IMR-90 (cell line): ENCODE data around the gene WDR81. TPM values are rescaled to one million over a fixed set of nuclear protein-coding genes. Genes with fewer than 3 reads are reported as not detected.
A peak's percentile ranks its signal among the peaks of the same experiment; 100 is the strongest.

Experiments
- ATAC-seq: fragments of 200-7000 bp; cut with Tn5 transposase; 2 replicates; pipeline ENCODE4 v1.9.1; 2020; ENCODE audit warnings: low read depth, mild to moderate bottlenecking, moderate library complexity
- BruUV-seq: library from RNA; stranded (reverse); fragments of 400-500 nt; replicated peaks from 2 replicates; lab custom pipeline; 2021; lab: Mats Ljungman, UMichigan
- CTCF ChIA-PET: fragments of 300-600 bp; formaldehyde crosslinking; extraction: SDS; loops from one replicate; lab custom pipeline; 2021; ENCODE audit warnings: antibody characterized with exemption; lab: Yijun Ruan, JAX
- POLR2A ChIA-PET: fragments of 300-600 bp; sonication (Branson Sonifier 250); formaldehyde crosslinking; loops from one replicate; lab custom pipeline; 2022; ENCODE audit warnings: antibody characterized with exemption; ENCODE audit not compliant: unreplicated experiment; lab: Charles Lee
- DNase-seq: peaks from one replicate; pipeline ENCODE4 v3.0.0; 2013
- H2AFZ ChIP-seq: replicated peaks from 2 replicates; pipeline ENCODE3; 2013; ENCODE audit warnings: low read length, mild to moderate bottlenecking; ENCODE audit not compliant: poor library complexity
- H2AK5ac ChIP-seq: 2 replicates; pipeline ENCODE4 v1.6.1; 2013; ENCODE audit warnings: low read depth, low read length, inconsistent platforms
- H2AK9ac ChIP-seq: replicated peaks from 2 replicates; pipeline ENCODE3; 2013; ENCODE audit warnings: mild to moderate bottlenecking, low read depth, low read length, moderate library complexity; ENCODE audit not compliant: poor library complexity
- H2BK120ac ChIP-seq: 2 replicates; pipeline ENCODE4 v1.6.1; 2013; ENCODE audit warnings: low read depth, low read length, inconsistent platforms
- H2BK15ac ChIP-seq: 3 replicates; pipeline ENCODE4 v1.6.1; 2013; ENCODE audit warnings: low read depth, low read length, inconsistent platforms
- H2BK20ac ChIP-seq: 2 replicates; pipeline ENCODE4 v1.6.1; 2013; ENCODE audit warnings: low read depth, mild to moderate bottlenecking, inconsistent platforms, low read length, moderate library complexity
- H2BK5ac ChIP-seq: 2 replicates; pipeline ENCODE4 v1.6.1; 2013; ENCODE audit warnings: mild to moderate bottlenecking, low read depth, low read length, inconsistent platforms; ENCODE audit not compliant: poor library complexity, severe bottlenecking
- H3K14ac ChIP-seq: replicated peaks from 2 replicates; pipeline ENCODE4 v1.6.1; 2013; ENCODE audit warnings: low read depth, low read length, inconsistent platforms
- H3K18ac ChIP-seq: 2 replicates; pipeline ENCODE4 v1.6.1; 2013; ENCODE audit warnings: low read depth, low read length, control low read depth
- H3K23ac ChIP-seq: 2 replicates; pipeline ENCODE4 v1.6.1; 2013; ENCODE audit warnings: low read depth, low read length, inconsistent platforms
- H3K27ac ChIP-seq: 2 replicates; pipeline ENCODE4 v1.5.1; 2013; ENCODE audit warnings: mild to moderate bottlenecking, control low read depth, low read length; ENCODE audit not compliant: insufficient read depth
- H3K27me3 ChIP-seq: 2 replicates; pipeline ENCODE4 v1.6.1; 2013; ENCODE audit warnings: low read length; ENCODE audit not compliant: control insufficient read depth, insufficient read depth
- H3K36me3 ChIP-seq: 2 replicates; pipeline ENCODE4 v1.6.1; 2013; ENCODE audit warnings: low read length, mixed read lengths; ENCODE audit not compliant: control insufficient read depth, insufficient read depth
- H3K4ac ChIP-seq: 2 replicates; pipeline ENCODE4 v1.6.1; 2013; ENCODE audit warnings: low read depth, low read length, inconsistent platforms
- H3K4me1 ChIP-seq: 2 replicates; pipeline ENCODE4 v1.6.1; 2013; ENCODE audit warnings: low read length, mixed read lengths; ENCODE audit not compliant: control insufficient read depth, insufficient read depth
- H3K4me2 ChIP-seq: 2 replicates; pipeline ENCODE4 v1.6.1; 2013; ENCODE audit warnings: low read depth, mild to moderate bottlenecking, control low read depth, low read length, moderate library complexity
- H3K4me3 ChIP-seq: 2 replicates; pipeline ENCODE4 v1.5.1; 2013; ENCODE audit warnings: low read depth, mild to moderate bottlenecking, control low read depth, low read length, moderate library complexity; ENCODE audit not compliant: insufficient read depth
- H3K56ac ChIP-seq: 2 replicates; pipeline ENCODE4 v1.6.1; 2013; ENCODE audit warnings: low read length, inconsistent platforms; ENCODE audit not compliant: insufficient read depth; ENCODE audit errors: extremely low read depth
- H3K79me1 ChIP-seq, 2 experiments: 2 replicates each; pipeline ENCODE4 v1.6.1; 2013; ENCODE audit warnings: low read length in 2 of 2, inconsistent platforms in 1 of 2, low read depth in 1 of 2
- H3K9ac ChIP-seq: 2 replicates; pipeline ENCODE4 v1.6.1; 2013; ENCODE audit warnings: low read depth, low read length, control low read depth
- H3K9me1 ChIP-seq: 2 replicates; pipeline ENCODE4 v1.6.1; 2013; ENCODE audit warnings: low read length, inconsistent platforms; ENCODE audit not compliant: insufficient read depth
- H3K9me3 ChIP-seq: 2 replicates; pipeline ENCODE4 v1.6.1; 2013; ENCODE audit warnings: low read length; ENCODE audit not compliant: control insufficient read depth, insufficient read depth
- H4K20me1 ChIP-seq: 2 replicates; pipeline ENCODE4 v1.6.1; 2013; ENCODE audit warnings: low read length, inconsistent platforms; ENCODE audit not compliant: insufficient read depth
- H4K5ac ChIP-seq: 2 replicates; pipeline ENCODE4 v1.6.1; 2013; ENCODE audit warnings: mild to moderate bottlenecking, low read depth, low read length, control low read depth
- H4K8ac ChIP-seq, 2 experiments: 2 replicates each; pipeline ENCODE4 v1.6.1; 2013; ENCODE audit warnings: low read depth in 2 of 2, low read length in 2 of 2, control low read depth in 1 of 2, inconsistent platforms in 1 of 2
- H4K91ac ChIP-seq: 2 replicates; pipeline ENCODE4 v1.6.1; 2013; ENCODE audit warnings: low read depth, low read length, inconsistent platforms; ENCODE audit not compliant: insufficient read depth
- BHLHE40 ChIP-seq: fragments of 150-350 bp; IDR thresholded peaks from 2 replicates; pipeline ENCODE4 v1.6.1; 2016; ENCODE audit warnings: mild to moderate bottlenecking, low read depth, low read length
- CEBPB ChIP-seq: IDR thresholded peaks from 2 replicates; pipeline ENCODE4 v1.6.1; 2012; ENCODE audit warnings: low read depth, low read length, improper control_type of control experiment
- CTCF ChIP-seq: conservative IDR thresholded peaks from 2 replicates; pipeline ENCODE4 v1.5.1; 2012; ENCODE audit warnings: mild to moderate bottlenecking, low read depth, low read length, improper control_type of control experiment
- ELK1 ChIP-seq: fragments of 150-350 bp; IDR thresholded peaks from 2 replicates; pipeline ENCODE4 v1.6.1; 2016; ENCODE audit warnings: low read depth, mild to moderate bottlenecking, low read length, moderate library complexity, borderline replicate concordance
- FOS ChIP-seq: fragments of 150-350 bp; IDR thresholded peaks from 2 replicates; pipeline ENCODE4 v1.6.1; 2016; ENCODE audit warnings: low read depth, low read length
- MAFK ChIP-seq: IDR thresholded peaks from 2 replicates; pipeline ENCODE4 v1.6.1; 2012; ENCODE audit warnings: low read depth, low read length, improper control_type of control experiment
- MAZ ChIP-seq: IDR thresholded peaks from 2 replicates; pipeline ENCODE4 v1.6.1; 2012; ENCODE audit warnings: low read depth, mild to moderate bottlenecking, low read length, improper control_type of control experiment, moderate library complexity, borderline replicate concordance
- MXI1 ChIP-seq: IDR thresholded peaks from 2 replicates; pipeline ENCODE4 v1.6.1; 2012; ENCODE audit warnings: low read depth, mild to moderate bottlenecking, low read length, moderate library complexity, borderline replicate concordance
- NFE2L2 ChIP-seq: fragments of 150-350 bp; IDR thresholded peaks from 2 replicates; pipeline ENCODE4 v1.6.1; 2016; ENCODE audit warnings: low read depth, mild to moderate bottlenecking, low read length
- POLR2A ChIP-seq: IDR thresholded peaks from 2 replicates; pipeline ENCODE4 v1.6.1; 2012; ENCODE audit warnings: mild to moderate bottlenecking, low read depth, low read length
- RAD21 ChIP-seq: IDR thresholded peaks from 2 replicates; pipeline ENCODE4 v1.6.1; 2012; ENCODE audit warnings: low read length, improper control_type of control experiment
- RCOR1 ChIP-seq: IDR thresholded peaks from 2 replicates; pipeline ENCODE4 v1.6.1; 2012; ENCODE audit warnings: mild to moderate bottlenecking, low read length, improper control_type of control experiment; ENCODE audit not compliant: insufficient replicate concordance
- RFX5 ChIP-seq: IDR thresholded peaks from 2 replicates; pipeline ENCODE4 v1.8.0; 2012; ENCODE audit warnings: low read depth, mild to moderate bottlenecking, low read length, moderate library complexity
- SMC3 ChIP-seq: fragments of 150-350 bp; IDR thresholded peaks from 2 replicates; pipeline ENCODE4 v1.6.1; 2016; ENCODE audit warnings: low read depth, mild to moderate bottlenecking, antibody characterized with exemption, low read length, moderate library complexity
- WGBS, 2 experiments: methylation state at CpG; one replicate each; pipeline versions ENCODE4 v1.1.5 to v1.1.7; 2013; ENCODE audit warnings: missing lambda C conversion rate in 2 of 2; ENCODE audit not compliant: insufficient read length in 1 of 2; ENCODE audit errors: extremely low coverage in 2 of 2; 5-methylcytosine and 5-hydroxymethylcytosine counted together
- dilution Hi-C: fragments of 300-500 bp; cut with HindIII; formaldehyde crosslinking; loops from one replicate; pipeline ENCODE4 v1.14.3; 2018; ENCODE audit warnings: low sequenced_read_pairs; ENCODE audit not compliant: unreplicated experiment
- in situ Hi-C: fragments of 300-500 bp; cut with MboI; formaldehyde crosslinking; loops from 3 replicates; pipeline ENCODE4 v1.14.3; 2019; ENCODE audit warnings: low sequenced_read_pairs, inconsistent platforms, mixed read lengths
- intact Hi-C: fragments of 100-400 bp; cut with micrococcal nuclease; formaldehyde crosslinking; loops from 2 replicates; pipeline ENCODE4 v1.10.0; 2022
- polyA plus RNA-seq, 3 experiments: library from polyadenylated mRNA; depleted of rRNA; stranded (reverse); fragments of >200 nt; gene quantifications; 2 replicates each; pipeline ENCODE4 v1.2.3, GENCODE V29; 2012; ENCODE audit warnings: low replicate concordance in 1 of 3
- total RNA-seq: library from RNA; depleted of rRNA; stranded (reverse); fragments of >200 nt; gene quantifications from 2 replicates; pipeline ENCODE4 v1.2.3, GENCODE V29; 2012

Gene WDR81
- total and polyA plus RNA-seq, 2 of the 4 experiments (the other 2 are of a cell fraction) = 3.0 to 8.4 TPM

- Histone ChIP-seq H2BK120ac (no peak overlapping the region), H3K79me1 (peaks cover 0 to 52% of the 10 kb centered on the region in 2 experiments; a peak in 2 of 4 replicates), H3K18ac (no peak overlapping the region), H2BK15ac (no peak overlapping the region), H3K36me3 (peaks cover 41% of the 10 kb centered on the region), H4K91ac (no peak overlapping the region), H2AFZ (no peak overlapping the region), H3K14ac (0 out of 2 replicates have a peak overlapping the region, but pooled peaks have one; percentile 7), H2BK20ac (no peak overlapping the region), H2AK9ac (no peak overlapping the region), H3K23ac (peak overlapping the region; percentile 85), H3K9me1 (peaks cover 12% of the 10 kb centered on the region), H2BK5ac (no peak overlapping the region), H3K4ac (no peak overlapping the region), H2AK5ac (no peak overlapping the region), H3K9me3 (no peaks in the 10 kb centered on the region), H3K4me1 (peaks cover 27% of the 10 kb centered on the region), H3K4me3 (no peak overlapping the region), H3K27me3 (no peaks in the 10 kb centered on the region), H4K5ac (no peak overlapping the region), H3K27ac (peak overlapping the region; percentile 97; the same call in 1 of the 2 replicates), H4K8ac (no peak overlapping the region), H3K56ac (no peak overlapping the region), H3K4me2 (peak overlapping the region; percentile 15; the same call in 1 of the 2 replicates), H4K20me1 (peaks cover 62% of the 10 kb centered on the region), H3K9ac (no peak overlapping the region)
- no TSS peak for BruUV-seq
- no peak for TF ChIP-seq CEBPB
- no peak for TF ChIP-seq FOS
- no peak for TF ChIP-seq RCOR1
- no peak for TF ChIP-seq BHLHE40
- no peak for TF ChIP-seq RAD21
- no peak for TF ChIP-seq NFE2L2
- TF ChIP-seq SMC3 = no peak
- TF ChIP-seq ELK1 = no peak
- no peak for TF ChIP-seq CTCF
- TF ChIP-seq POLR2A = no peak
- no peak for TF ChIP-seq MAFK
- no peak for TF ChIP-seq MXI1
- TF ChIP-seq RFX5 = no peak
- TF ChIP-seq MAZ = no peak
- no peak for DNase-seq
- no peak for ATAC-seq
- dilution Hi-C loops (no loop called here), intact Hi-C loops (no loop called here), in situ Hi-C loops (loop anchor here (25.0 kb wide), 1 partner anchor 325 kb away; the partner anchor contains the start of genes DPH1, OVCA2 and RTN4RL1)
- ChIA-PET POLR2A (interaction anchor here (0.5 kb wide), 1 partner anchor 219 kb away, joined by 3 read pairs; no protein-coding TSS in a partner anchor), CTCF (no interaction called here)
- no CpG with 5 or more reads among the region's 8 CpGs for WGBS, 2 experiments
These were observed 12.2 kb upstream of the WDR81 start for GRCh38 chr17:1712271-1712670.
